Measurements from ENCODE around the gene SLF1. TPM values are rescaled to one million over a fixed set of nuclear protein-coding genes. Genes with fewer than 3 reads are reported as not detected.
A peak's percentile ranks its signal among the peaks of the same experiment; 100 is the strongest.

The SLF1 gene
- total RNA-seq, 2 donors from 2014 or later = 32.6 to 44.7 TPM

- DNase-seq (ENCODE audit: low spot score) (no peak), ATAC-seq (no peak)
- Mint-ChIP-seq H3K4me1 (ENCODE audit: low read depth in 2 of 2) (peaks cover 29 to 35% of the 10 kb centered on the region in 2 donors), H3K9me3 (no peaks in the 10 kb centered on the region), H3K27ac (peak overlapping the region in 1 of 2 donors; percentile 7), H3K4me3 (peak overlapping the region; percentile 38), H3K36me3 (peaks cover 13% of the 10 kb centered on the region), H3K27me3 (no peaks in the 10 kb centered on the region)
Observed at GRCh38 chr5:94623877-94624276, 5.4 kb downstream of the SLF1 start.

- Mint-ChIP-seq H3K27me3 (no peaks in the 10 kb centered on the region), H3K4me1 (ENCODE audit: low read depth in 2 of 2) (peaks cover 15 to 26% of the 10 kb centered on the region in 2 donors), H3K9me3 (no peaks in the 10 kb centered on the region), H3K27ac (no peak overlapping the region), H3K36me3 (peaks cover 15% of the 10 kb centered on the region), H3K4me3 (no peak overlapping the region)
- ATAC-seq = no peak
- DNase-seq (ENCODE audit: low spot score) = no peak
Observed at GRCh38 chr5:94627191-94627590, 8.7 kb downstream of the SLF1 start.

DNA sequence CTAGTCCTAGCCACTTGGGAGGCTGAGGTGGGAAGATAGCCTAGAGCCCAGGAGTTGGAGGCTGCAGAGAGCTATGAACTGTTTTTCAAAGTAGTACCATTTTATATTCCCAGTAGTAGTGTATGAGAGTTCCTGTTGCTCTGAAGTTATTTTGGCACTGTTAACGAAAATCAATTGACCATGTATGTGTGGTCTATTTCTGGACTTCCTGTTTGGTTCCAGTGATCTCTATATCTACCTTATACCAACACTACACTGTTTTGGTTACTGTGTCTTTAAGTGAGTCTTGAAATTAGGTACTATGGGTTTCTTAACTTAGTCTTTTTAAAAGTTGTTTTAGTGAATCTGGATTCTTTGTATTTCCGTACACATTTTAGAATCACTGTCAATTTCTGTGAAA, 13.6 kb downstream of the SLF1 start:
- Mint-ChIP-seq H3K4me1 (ENCODE audit: low read depth in 2 of 2) (peaks cover 22 to 31% of the 10 kb centered on the region in 2 donors), H3K27me3 (no peaks in the 10 kb centered on the region), H3K9me3 (peaks cover 4% of the 10 kb centered on the region), H3K36me3 (peaks cover 40% of the 10 kb centered on the region), H3K4me3 (no peak overlapping the region), H3K27ac (peak overlapping the region in 1 of 2 donors; percentile 78)
- DNase-seq (ENCODE audit: low spot score) = no peak
- no peak for ATAC-seq

- H3K27me3 Mint-ChIP-seq = no peaks in the 10 kb centered on the region
- peaks cover 58% of the 10 kb centered on the region for H3K36me3 Mint-ChIP-seq
- H3K27ac Mint-ChIP-seq = peak overlapping the region in 1 of 2 donors; percentile 28
- ATAC-seq (no peak), DNase-seq (ENCODE audit: low spot score) (no peak)
- no peak overlapping the region for H3K4me3 Mint-ChIP-seq
- H3K4me1 Mint-ChIP-seq (ENCODE audit: low read depth in 2 of 2) = peaks cover 29 to 33% of the 10 kb centered on the region in 2 donors
- peaks cover 14% of the 10 kb centered on the region for H3K9me3 Mint-ChIP-seq
Observed at GRCh38 chr5:94640176-94640575, 21.7 kb downstream of the SLF1 start.

- no peak for DNase-seq (ENCODE audit: low spot score)
- ATAC-seq = peak in 1 of 2 donors; percentile 51
- peaks cover 31% of the 10 kb centered on the region for H3K36me3 Mint-ChIP-seq
- peak overlapping the region; percentile 1 to 23 for H3K27ac Mint-ChIP-seq
- H3K27me3 Mint-ChIP-seq = no peaks in the 10 kb centered on the region
- H3K4me1 Mint-ChIP-seq (ENCODE audit: low read depth in 2 of 2) = peaks cover 19 to 21% of the 10 kb centered on the region in 2 donors
- H3K9me3 Mint-ChIP-seq = peaks cover 6% of the 10 kb centered on the region
- no peak overlapping the region for H3K4me3 Mint-ChIP-seq
Observed at GRCh38 chr5:94645053-94645452, 26.6 kb downstream of the SLF1 start.

DNA sequence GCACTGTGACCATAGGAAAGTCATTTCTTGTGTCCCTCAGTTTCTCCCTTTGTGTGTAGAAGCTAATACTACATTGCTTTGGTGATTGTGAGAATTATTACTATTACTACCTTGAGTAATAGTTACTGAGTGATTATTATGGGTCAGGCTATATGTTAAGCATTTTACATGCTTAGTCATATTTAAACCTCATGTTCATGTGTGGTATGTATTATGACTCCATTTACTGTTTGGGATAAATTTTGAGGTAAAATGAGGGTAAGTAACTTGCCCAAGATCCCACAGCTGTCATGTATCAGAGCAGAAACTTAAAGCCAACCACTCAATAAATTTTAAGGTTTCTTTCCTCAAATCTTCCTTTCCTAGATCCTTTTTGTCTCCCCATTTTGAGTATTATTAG, 28.3 kb downstream of the SLF1 start:
- H3K27ac Mint-ChIP-seq = peak overlapping the region in 1 of 2 donors; percentile 8
- H3K4me1 Mint-ChIP-seq (ENCODE audit: low read depth in 2 of 2) = peaks cover 16 to 17% of the 10 kb centered on the region in 2 donors
- no peak overlapping the region for H3K4me3 Mint-ChIP-seq
- no peaks in the 10 kb centered on the region for H3K9me3 Mint-ChIP-seq
- H3K27me3 Mint-ChIP-seq = no peaks in the 10 kb centered on the region
- DNase-seq (ENCODE audit: low spot score) (no peak), ATAC-seq (peak in 1 of 2 donors; percentile 57)
- peaks cover 15% of the 10 kb centered on the region for H3K36me3 Mint-ChIP-seq

DNA sequence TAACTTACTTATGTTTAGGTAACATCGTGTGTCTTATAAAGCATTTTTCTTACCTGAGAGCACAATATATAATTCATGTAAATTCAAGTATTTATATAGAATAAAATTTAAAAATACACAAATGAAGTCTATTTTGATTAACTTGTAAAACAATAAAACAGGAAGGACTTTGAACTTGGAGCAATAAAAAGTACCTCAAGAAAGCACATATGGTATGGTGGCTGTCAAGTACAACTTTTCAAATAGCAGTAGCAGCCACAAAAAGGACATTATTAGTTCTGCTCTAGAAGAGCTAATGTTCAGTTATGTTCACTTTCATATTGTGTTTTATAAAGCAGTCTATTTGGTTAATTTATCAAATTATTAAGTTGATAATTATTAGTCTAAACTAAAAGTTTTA, 31.4 kb downstream of the SLF1 start:
- Mint-ChIP-seq H3K27ac (no peak overlapping the region), H3K4me3 (no peak overlapping the region), H3K9me3 (no peaks in the 10 kb centered on the region), H3K36me3 (peaks cover 24% of the 10 kb centered on the region), H3K4me1 (ENCODE audit: low read depth in 2 of 2) (peaks cover 6 to 10% of the 10 kb centered on the region in 2 donors), H3K27me3 (no peaks in the 10 kb centered on the region)
- no peak for DNase-seq (ENCODE audit: low spot score)
- ATAC-seq = no peak

- no peak for ATAC-seq
- H3K27ac Mint-ChIP-seq = no peak overlapping the region
- no peaks in the 10 kb centered on the region for H3K27me3 Mint-ChIP-seq
- peaks cover 0 to 11% of the 10 kb centered on the region in 2 donors for H3K4me1 Mint-ChIP-seq (ENCODE audit: low read depth in 2 of 2)
- no peak for DNase-seq (ENCODE audit: low spot score)
- peaks cover 57% of the 10 kb centered on the region for H3K36me3 Mint-ChIP-seq
- peaks cover 18% of the 10 kb centered on the region for H3K9me3 Mint-ChIP-seq
- H3K4me3 Mint-ChIP-seq = no peak overlapping the region
Observed at GRCh38 chr5:94658272-94658671, 39.8 kb downstream of the SLF1 start.

DNA sequence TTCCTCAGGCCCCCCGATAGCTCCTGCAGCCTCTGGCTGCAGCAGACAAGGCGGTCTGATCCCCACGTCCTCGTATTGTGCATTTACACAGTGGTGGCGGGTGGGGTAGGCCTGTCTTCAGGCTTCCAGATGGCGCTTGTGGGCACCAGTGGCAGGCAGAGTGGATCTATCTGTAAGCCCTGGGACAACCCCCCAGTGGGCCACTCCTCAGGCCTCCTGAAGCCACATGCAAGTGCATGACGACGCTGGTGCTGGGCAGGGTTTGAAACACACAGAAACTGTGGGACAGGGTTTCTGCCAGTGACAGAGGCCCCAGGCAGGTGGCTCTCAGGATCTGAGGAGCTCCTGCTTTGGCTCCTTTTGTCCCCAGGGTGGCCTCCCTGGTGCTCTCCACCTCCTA, 42.0 kb downstream of the SLF1 start:
- Mint-ChIP-seq H3K4me1 (ENCODE audit: low read depth in 2 of 2) (peaks cover 0 to 6% of the 10 kb centered on the region in 2 donors), H3K27ac (no peak overlapping the region), H3K4me3 (no peak overlapping the region), H3K36me3 (peaks cover 41% of the 10 kb centered on the region), H3K9me3 (peaks cover 15% of the 10 kb centered on the region), H3K27me3 (no peaks in the 10 kb centered on the region)
- DNase-seq (ENCODE audit: low spot score) = no peak
- ATAC-seq = no peak

GRCh38 chr5:94661086-94661485, 42.6 kb downstream of the SLF1 start:
- peaks cover 35% of the 10 kb centered on the region for H3K36me3 Mint-ChIP-seq
- no peaks in the 10 kb centered on the region for H3K27me3 Mint-ChIP-seq
- no peak for DNase-seq (ENCODE audit: low spot score)
- H3K4me3 Mint-ChIP-seq = no peak overlapping the region
- H3K4me1 Mint-ChIP-seq (ENCODE audit: low read depth in 2 of 2) = peaks cover 0 to 6% of the 10 kb centered on the region in 2 donors
- no peak for ATAC-seq
- H3K27ac Mint-ChIP-seq = no peak overlapping the region
- peaks cover 15% of the 10 kb centered on the region for H3K9me3 Mint-ChIP-seq

GRCh38 chr5:94667937-94668336, 49.5 kb downstream of the SLF1 start:
- Mint-ChIP-seq H3K4me3 (no peak overlapping the region), H3K9me3 (no peaks in the 10 kb centered on the region)

GRCh38 chr5:94670726-94671125, 52.3 kb downstream of the SLF1 start:
- peaks cover 30% of the 10 kb centered on the region for H3K36me3 Mint-ChIP-seq
- no peak overlapping the region for H3K4me3 Mint-ChIP-seq
- no peaks in the 10 kb centered on the region for H3K9me3 Mint-ChIP-seq
- ATAC-seq (no peak), DNase-seq (ENCODE audit: low spot score) (no peak)
- peaks cover 0 to 3% of the 10 kb centered on the region in 2 donors for H3K4me1 Mint-ChIP-seq (ENCODE audit: low read depth in 2 of 2)
- no peak overlapping the region for H3K27ac Mint-ChIP-seq
- no peaks in the 10 kb centered on the region for H3K27me3 Mint-ChIP-seq

More at GRCh38 chr5:94667937-94668336, 49.5 kb downstream of the SLF1 start:
- peaks cover 30% of the 10 kb centered on the region for H3K36me3 Mint-ChIP-seq
- ATAC-seq (no peak), DNase-seq (ENCODE audit: low spot score) (no peak)
- no peak overlapping the region for H3K27ac Mint-ChIP-seq
- no peaks in the 10 kb centered on the region for H3K27me3 Mint-ChIP-seq
- H3K4me1 Mint-ChIP-seq (ENCODE audit: low read depth in 2 of 2) = peaks cover 0 to 3% of the 10 kb centered on the region in 2 donors

GRCh38 chr5:94672746-94673145, 54.3 kb downstream of the SLF1 start:
- ATAC-seq = no peak
- no peaks in the 10 kb centered on the region for H3K27me3 Mint-ChIP-seq
- H3K27ac Mint-ChIP-seq = no peak overlapping the region
- DNase-seq (ENCODE audit: low spot score) = no peak
- H3K9me3 Mint-ChIP-seq = no peaks in the 10 kb centered on the region
- H3K4me3 Mint-ChIP-seq = no peak overlapping the region
- H3K36me3 Mint-ChIP-seq = peaks cover 28% of the 10 kb centered on the region
- H3K4me1 Mint-ChIP-seq (ENCODE audit: low read depth in 2 of 2) = peaks cover 0 to 3% of the 10 kb centered on the region in 2 donors

GRCh38 chr5:94674490-94675382, 56.3 kb downstream of the SLF1 start:
- H3K4me1 Mint-ChIP-seq (ENCODE audit: low read depth in 2 of 2) = no peaks in the 10 kb centered on the region
- ATAC-seq (no peak), DNase-seq (ENCODE audit: low spot score) (no peak)
- H3K4me3 Mint-ChIP-seq = no peak overlapping the region
- peaks cover 16% of the 10 kb centered on the region for H3K36me3 Mint-ChIP-seq
- H3K9me3 Mint-ChIP-seq = no peaks in the 10 kb centered on the region
- no peak overlapping the region for H3K27ac Mint-ChIP-seq
- H3K27me3 Mint-ChIP-seq = no peaks in the 10 kb centered on the region

Measured in natural killer cell treated with Interleukin-12 subunit alpha and Interleukin-12 subunit beta and Interleukin-15 and Interleukin-18, amount 100 ng/mL, for 72 hours (primary cell).